GM12801 (cell line): Measurements from ENCODE around the gene PAXX.

Experiments
- TF ChIP-seq, protein P1 (sequence below): IDR thresholded peaks from one replicate; pipeline ENCODE4 v1.5.1; 2011; ENCODE audit warnings: control low read depth; ENCODE audit not compliant: insufficient read length; ENCODE audit errors: extremely low read depth

The PAXX gene

DNA sequence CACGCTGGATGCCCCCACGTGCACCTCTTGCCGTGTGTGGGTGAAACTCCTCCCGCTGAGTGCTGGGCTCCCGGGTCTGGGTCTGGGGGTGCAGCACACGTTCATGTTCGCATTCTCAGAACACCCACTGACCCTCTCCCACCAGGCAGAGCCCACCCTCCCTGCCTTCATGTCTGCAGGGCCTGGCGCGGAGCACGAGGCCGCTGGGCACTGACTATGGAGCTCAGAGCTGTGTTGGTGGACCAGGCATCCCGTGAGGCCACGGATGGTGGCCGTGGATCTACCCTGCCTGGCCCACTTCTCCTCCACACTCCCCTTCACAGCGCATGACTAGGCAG, 31.3 kb upstream of the PAXX start:
- TF ChIP-seq, protein P1, sequence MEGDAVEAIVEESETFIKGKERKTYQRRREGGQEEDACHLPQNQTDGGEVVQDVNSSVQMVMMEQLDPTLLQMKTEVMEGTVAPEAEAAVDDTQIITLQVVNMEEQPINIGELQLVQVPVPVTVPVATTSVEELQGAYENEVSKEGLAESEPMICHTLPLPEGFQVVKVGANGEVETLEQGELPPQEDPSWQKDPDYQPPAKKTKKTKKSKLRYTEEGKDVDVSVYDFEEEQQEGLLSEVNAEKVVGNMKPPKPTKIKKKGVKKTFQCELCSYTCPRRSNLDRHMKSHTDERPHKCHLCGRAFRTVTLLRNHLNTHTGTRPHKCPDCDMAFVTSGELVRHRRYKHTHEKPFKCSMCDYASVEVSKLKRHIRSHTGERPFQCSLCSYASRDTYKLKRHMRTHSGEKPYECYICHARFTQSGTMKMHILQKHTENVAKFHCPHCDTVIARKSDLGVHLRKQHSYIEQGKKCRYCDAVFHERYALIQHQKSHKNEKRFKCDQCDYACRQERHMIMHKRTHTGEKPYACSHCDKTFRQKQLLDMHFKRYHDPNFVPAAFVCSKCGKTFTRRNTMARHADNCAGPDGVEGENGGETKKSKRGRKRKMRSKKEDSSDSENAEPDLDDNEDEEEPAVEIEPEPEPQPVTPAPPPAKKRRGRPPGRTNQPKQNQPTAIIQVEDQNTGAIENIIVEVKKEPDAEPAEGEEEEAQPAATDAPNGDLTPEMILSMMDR: no peak

DNA sequence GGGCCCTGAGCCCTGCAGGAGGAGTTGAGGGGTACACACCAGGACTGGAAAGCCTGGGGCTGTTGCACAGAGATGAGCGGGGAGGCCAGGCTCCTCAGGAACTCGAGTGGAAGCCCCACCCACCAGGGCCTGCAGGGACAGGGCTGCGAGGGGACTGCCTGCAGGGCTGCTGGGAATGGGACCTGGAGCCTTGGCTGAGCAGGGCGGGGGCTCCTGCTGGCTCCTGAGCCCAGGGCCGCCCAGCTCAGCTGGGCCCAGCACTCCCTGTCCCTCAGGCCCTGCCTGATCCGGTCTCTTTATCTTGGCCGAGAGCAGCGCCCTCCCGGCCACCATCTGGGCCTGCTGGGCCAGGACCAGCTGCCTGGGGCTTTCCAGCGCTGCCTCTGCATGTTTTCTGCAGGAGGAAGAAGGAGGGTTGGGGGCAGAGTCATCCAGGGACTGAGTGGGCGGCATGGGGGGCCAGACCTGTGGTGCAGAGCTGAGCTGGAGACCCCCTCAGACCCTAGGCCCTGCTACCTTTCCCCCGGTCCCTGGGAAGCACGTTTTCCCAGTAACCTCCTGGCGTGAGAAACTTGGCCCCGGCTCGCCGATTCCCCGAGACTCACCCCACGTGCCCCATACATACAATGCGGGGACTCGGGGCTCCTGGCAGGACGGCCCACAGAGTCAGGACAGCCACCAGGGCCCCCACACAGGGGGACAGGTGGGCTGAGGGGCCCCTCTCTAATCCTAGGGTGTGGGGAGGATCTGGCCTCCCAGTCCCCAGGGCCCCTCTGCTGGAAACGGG, 30.8 kb upstream of the PAXX start:
- TF ChIP-seq, protein P1: no peak

DNA sequence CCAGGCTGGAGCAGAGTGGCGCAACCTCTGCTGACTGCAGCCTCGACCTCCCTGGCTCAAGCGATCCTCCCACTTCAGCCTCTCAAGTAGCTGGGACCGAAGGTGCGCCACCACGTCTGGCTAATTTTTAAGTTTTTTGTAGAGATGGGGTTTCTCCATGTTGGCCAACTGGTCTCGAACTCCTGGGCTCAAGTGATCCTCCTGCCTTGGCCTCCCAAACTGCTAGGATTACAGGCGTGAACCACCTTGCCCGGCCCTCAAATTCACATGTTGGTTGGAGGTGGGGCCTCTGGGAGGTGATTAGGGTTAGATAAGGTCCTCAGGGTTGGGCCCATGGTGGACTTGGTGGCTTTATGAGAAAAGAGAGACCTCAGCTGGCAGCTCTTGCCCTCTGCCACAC, 30.1 kb upstream of the PAXX start:
- TF ChIP-seq, protein P1: no peak

DNA sequence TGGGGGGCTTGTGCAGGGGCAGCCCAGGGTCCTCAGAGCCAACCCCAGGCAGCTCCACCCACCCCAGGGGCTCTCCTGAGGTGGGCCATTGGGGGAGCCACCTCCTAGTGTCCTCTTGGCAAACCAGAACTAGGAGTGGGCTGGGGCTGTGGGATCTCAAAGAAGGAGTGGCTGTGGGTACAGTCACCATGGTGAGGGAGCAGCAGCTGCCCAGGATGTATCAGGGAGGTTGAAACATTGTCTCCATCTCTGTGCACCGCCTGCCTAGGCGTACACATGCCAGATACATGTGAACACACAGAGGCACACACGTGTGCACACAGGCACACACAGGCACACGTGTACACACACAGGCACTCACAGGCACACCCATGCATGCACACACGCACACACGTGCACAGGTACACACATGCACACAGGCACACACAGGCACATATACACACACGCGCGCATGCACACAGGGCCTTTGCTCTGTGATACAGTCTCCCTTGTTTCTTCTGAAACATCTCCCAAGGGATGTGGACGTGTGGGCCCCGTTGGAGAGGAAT, 29.4 kb upstream of the PAXX start:
- TF ChIP-seq, protein P1: no peak

DNA sequence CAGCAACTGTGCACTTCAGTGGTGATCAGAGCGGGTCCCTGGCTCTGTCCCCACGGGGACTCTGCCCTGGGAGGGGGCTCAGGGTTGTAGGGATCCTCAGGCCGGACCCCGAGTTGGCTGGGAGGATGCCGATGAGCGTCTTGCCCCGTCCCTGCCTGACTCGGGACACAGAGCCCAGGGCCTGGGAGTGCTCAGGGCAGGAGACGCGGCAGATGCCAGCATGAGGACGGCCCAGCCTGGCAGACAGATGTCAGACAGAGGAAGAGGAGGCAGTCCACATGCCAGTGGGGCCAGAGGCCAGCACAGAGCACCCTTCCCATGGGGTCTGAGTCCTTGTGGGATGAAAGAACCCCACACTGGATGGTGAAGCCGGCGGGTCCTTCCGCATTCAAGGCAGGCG, 28.9 kb upstream of the PAXX start:
- TF ChIP-seq, protein P1: no peak

DNA sequence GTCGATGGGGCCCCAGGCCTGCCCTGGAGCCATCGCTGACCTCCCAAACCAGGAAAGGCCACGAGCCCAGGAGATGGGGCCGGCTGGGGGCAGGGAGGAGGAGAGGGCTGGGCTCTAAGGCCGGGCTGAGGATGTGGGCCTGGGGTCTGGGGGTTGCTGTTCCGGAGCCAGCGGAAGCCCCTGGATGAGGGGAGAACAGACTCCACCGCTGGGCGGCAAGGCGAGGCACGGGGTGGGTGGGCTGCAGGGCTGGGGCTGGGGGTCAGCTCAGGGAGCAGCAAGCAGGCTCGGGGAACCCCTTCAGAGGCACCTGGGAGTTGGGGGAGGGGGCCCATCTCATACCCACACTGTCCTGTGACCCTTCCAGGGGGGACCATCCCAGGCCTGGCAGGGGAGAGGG, 28.5 kb upstream of the PAXX start:
- TF ChIP-seq, protein P1: no peak

DNA sequence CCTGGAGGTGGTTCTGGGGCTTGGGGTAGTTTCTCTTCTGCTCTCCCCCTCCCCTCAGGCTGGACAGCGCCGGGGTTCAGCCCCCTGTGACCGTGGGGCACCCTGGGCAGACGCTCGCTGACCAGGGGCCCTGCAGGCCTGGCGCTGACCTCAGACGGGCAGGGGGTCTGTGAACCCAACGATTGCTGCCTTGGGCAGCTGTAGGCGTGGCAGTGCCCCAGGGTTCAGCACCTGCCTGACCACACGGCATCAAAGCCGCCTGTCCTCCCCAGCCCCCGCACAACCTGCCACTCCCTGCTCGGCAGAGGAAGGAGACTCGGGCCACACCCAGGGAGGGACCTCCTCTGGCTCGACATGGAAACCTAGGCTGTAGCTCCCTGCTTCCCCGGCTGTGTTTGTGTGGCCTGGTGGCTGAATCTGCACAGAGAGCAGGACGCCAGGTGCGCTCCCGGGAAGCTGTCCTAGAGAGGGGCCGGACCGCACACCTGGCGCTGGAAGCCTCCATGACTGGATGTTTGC, 28.0 kb upstream of the PAXX start:
- TF ChIP-seq, protein P1: no peak
